ENCODE results near the gene COL26A1.

DNA sequence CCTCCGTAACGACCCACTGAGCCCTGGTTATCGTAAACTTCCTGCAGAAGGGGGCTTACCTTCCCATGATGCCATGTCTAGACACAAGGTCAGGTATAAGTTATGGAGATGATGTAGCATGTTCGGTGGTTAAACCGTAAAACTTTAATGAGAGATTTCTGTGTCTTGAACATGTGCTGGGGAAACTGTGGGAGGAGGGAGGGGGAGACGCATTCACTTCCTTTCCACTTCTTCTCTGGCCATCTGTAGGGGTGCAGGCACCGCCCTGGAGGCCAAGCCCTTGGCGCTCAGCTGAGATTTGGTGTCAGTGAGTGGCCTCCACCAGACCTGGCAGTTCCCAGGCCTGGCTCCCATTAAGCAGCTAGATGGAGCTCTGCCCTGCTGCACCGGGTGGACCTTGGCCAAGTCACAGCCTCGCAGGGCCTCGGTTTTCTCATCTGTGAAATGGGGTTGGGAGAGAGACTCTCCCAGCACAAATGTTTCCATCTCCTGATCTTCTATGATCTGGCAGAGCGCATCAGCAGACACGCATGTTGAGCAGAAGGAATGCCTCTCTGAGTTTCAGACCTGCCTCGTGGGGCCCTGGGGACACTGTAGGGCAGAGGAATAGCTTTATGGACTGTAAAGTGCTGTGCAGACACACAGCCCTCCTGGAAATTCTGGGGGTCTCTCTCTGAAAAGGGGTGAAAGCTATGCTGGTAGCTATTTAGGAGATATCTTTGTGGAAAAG, 106.0 kb downstream of the COL26A1 start:
- no peak for TF ChIP-seq POLR2A (IDR thresholded peaks at IDR 0.05)
- no peak for TF ChIP-seq CTCF (IDR thresholded peaks at IDR 0.05)
